Measurements from ENCODE around the gene TNFAIP1. TPM values are rescaled to one million over a fixed set of nuclear protein-coding genes. Genes with fewer than 3 reads are reported as not detected.
A peak's percentile ranks its signal among the peaks of the same experiment; 100 is the strongest.

TNFAIP1 gene
- total and polyA plus RNA-seq, 2 of the 4 experiments (the other 2 are of a cell fraction): 49.1 to 62.9 TPM

DNA sequence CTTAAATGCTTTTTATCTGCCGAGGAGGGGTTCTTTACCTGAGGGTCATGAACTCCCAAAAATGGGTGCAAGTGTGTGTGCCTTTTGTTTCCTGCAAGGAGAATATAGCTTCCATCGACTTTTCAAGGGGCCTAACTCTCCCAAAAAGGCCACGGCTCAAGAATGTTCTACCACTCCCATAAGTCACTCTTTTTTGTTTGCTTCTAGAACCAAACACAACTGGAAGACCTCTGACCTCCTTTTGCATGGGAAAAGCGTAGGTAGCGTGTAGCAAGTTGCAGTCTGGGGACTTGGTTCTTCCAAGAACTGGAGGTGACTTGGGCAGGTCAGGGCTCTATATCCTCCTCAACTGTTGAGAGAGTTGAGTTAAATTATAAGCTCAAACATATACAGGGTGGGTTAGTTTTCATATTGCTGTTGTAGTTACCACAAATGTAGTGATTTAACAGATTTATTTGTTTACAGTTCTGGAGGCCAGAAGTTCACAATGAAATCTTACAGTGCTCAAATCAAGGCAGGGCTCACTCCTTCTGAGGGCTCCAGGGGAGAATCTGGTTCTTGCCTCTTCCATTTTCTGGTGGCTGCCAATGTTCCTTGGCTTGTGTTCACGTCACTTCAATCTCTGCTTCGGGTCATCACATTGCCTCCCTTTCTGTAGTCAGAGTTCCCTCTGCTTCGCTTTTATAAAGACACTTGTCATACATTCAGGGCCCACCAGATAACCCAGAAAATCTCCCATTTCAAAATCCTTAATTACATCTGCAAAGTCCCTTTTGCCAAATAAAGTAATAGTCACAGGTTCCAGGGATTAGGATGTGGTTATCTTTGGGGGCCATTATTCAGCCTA lies 15.1 kb upstream of the TNFAIP1 start:
- ChIA-PET POLR2A (ENCODE audit: unreplicated experiment) (no interaction called here), CTCF (interaction anchor here (0.6 to 1.1 kb wide), 2 partner anchors 9 to 15 kb away, joined by 3 read pairs; partner anchors contain the start of genes IFT20 and TNFAIP1)
- intact Hi-C loops (cut with micrococcal nuclease) (loop anchor here (10.0 kb wide), 1 partner anchor 516 kb away; the partner anchor contains the start of gene NOS2), in situ Hi-C loops (cut with MboI; ENCODE audit: low sequenced_read_pairs) (loop anchor here (10.0 kb wide), 1 partner anchor 276 kb away; the partner anchor contains the start of gene NLK), dilution Hi-C loops (cut with HindIII; ENCODE audit: low sequenced_read_pairs, unreplicated experiment) (no loop called here)
- Histone ChIP-seq H3K27ac (ENCODE audit: insufficient read depth, low read length) (no peak overlapping the region), H2AK5ac (ENCODE audit: low read depth, low read length) (no peak overlapping the region; the same call in 1 of the 2 replicates), H4K20me1 (ENCODE audit: insufficient read depth, low read length) (no peaks in the 10 kb centered on the region), H4K8ac (ENCODE audit: low read depth in 2 of 2, low read length in 2 of 2) (peak overlapping the region in 1 of 2 experiments; percentile 9; a peak in 1 of 4 replicates), H3K9me1 (ENCODE audit: insufficient read depth, low read length) (peaks cover 3% of the 10 kb centered on the region; the same call in 1 of the 2 replicates), H2AFZ (replicated peaks; ENCODE audit: low read length, poor library complexity) (no peak overlapping the region), H3K4me3 (ENCODE audit: insufficient read depth, low read depth, low read length) (no peak overlapping the region), H3K56ac (ENCODE audit: extremely low read depth, insufficient read depth, low read length) (no peak overlapping the region), H3K18ac (ENCODE audit: low read depth, low read length) (no peak overlapping the region), H3K27me3 (ENCODE audit: control insufficient read depth, insufficient read depth, low read length) (no peaks in the 10 kb centered on the region), H2AK9ac (replicated peaks; ENCODE audit: low read depth, low read length, poor library complexity) (no peak overlapping the region), H3K4me2 (ENCODE audit: low read depth, low read length) (peak overlapping the region; percentile 87), H2BK5ac (ENCODE audit: low read depth, low read length, poor library complexity, severe bottlenecking) (no peak overlapping the region), H3K9ac (ENCODE audit: low read depth, low read length) (no peak overlapping the region; the same call in 1 of the 2 replicates), H4K5ac (ENCODE audit: low read depth, low read length) (no peak overlapping the region), H2BK15ac (ENCODE audit: low read depth, low read length) (no peak overlapping the region), H4K91ac (ENCODE audit: insufficient read depth, low read depth, low read length) (no peak overlapping the region), H3K79me1 (ENCODE audit: low read depth in 1 of 2, low read length in 2 of 2) (peaks cover 21 to 22% of the 10 kb centered on the region in 2 experiments; a peak in 3 of 4 replicates), H2BK20ac (ENCODE audit: low read depth, low read length) (no peak overlapping the region), H3K4me1 (ENCODE audit: control insufficient read depth, insufficient read depth, low read length) (peaks cover 4% of the 10 kb centered on the region; the same call in 1 of the 2 replicates), H3K36me3 (ENCODE audit: control insufficient read depth, insufficient read depth, low read length) (no peaks in the 10 kb centered on the region), H3K14ac (replicated peaks; ENCODE audit: low read depth, low read length) (no peak overlapping the region), H2BK120ac (ENCODE audit: low read depth, low read length) (no peak overlapping the region), H3K23ac (ENCODE audit: low read depth, low read length) (no peak overlapping the region), H3K9me3 (ENCODE audit: control insufficient read depth, insufficient read depth, low read length) (no peaks in the 10 kb centered on the region), H3K4ac (ENCODE audit: low read depth, low read length) (no peak overlapping the region)
- no peak for DNase-seq
- ATAC-seq (ENCODE audit: low read depth): no peak
- WGBS, 2 experiments (ENCODE audit: extremely low coverage in 2 of 2, insufficient read length in 1 of 2): no CpG with 5 or more reads among the region's 8 CpGs
- BruUV-seq (replicated peaks): no TSS peak
- TF ChIP-seq MAZ (IDR thresholded peaks at IDR 0.05; ENCODE audit: borderline replicate concordance, low read depth, low read length) (no peak), POLR2A (IDR thresholded peaks at IDR 0.05; ENCODE audit: low read depth, low read length) (no peak), NFE2L2 (IDR thresholded peaks at IDR 0.05; ENCODE audit: low read depth, low read length) (no peak), FOS (IDR thresholded peaks at IDR 0.05; ENCODE audit: low read depth, low read length) (no peak), BHLHE40 (IDR thresholded peaks at IDR 0.05; ENCODE audit: low read depth, low read length) (no peak), CHD1 (IDR thresholded peaks at IDR 0.05; ENCODE audit: low read depth, low read length) (no peak), MAFK (IDR thresholded peaks at IDR 0.05; ENCODE audit: low read depth, low read length) (no peak), RCOR1 (IDR thresholded peaks at IDR 0.05; ENCODE audit: insufficient replicate concordance, low read length) (no peak), SMC3 (IDR thresholded peaks at IDR 0.05; ENCODE audit: low read depth, low read length) (no peak), MXI1 (IDR thresholded peaks at IDR 0.05; ENCODE audit: borderline replicate concordance, low read depth, low read length) (no peak), RAD21 (IDR thresholded peaks at IDR 0.05; ENCODE audit: low read length) (no peak), RFX5 (IDR thresholded peaks at IDR 0.05; ENCODE audit: low read depth, low read length) (no peak), CEBPB (IDR thresholded peaks at IDR 0.05; ENCODE audit: low read depth, low read length) (no peak)
- TF ChIP-seq, protein P1, sequence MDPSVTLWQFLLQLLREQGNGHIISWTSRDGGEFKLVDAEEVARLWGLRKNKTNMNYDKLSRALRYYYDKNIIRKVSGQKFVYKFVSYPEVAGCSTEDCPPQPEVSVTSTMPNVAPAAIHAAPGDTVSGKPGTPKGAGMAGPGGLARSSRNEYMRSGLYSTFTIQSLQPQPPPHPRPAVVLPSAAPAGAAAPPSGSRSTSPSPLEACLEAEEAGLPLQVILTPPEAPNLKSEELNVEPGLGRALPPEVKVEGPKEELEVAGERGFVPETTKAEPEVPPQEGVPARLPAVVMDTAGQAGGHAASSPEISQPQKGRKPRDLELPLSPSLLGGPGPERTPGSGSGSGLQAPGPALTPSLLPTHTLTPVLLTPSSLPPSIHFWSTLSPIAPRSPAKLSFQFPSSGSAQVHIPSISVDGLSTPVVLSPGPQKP (IDR thresholded peaks at IDR 0.05; ENCODE audit: borderline replicate concordance, low read depth, low read length): no peak
- TF ChIP-seq, protein P2, sequence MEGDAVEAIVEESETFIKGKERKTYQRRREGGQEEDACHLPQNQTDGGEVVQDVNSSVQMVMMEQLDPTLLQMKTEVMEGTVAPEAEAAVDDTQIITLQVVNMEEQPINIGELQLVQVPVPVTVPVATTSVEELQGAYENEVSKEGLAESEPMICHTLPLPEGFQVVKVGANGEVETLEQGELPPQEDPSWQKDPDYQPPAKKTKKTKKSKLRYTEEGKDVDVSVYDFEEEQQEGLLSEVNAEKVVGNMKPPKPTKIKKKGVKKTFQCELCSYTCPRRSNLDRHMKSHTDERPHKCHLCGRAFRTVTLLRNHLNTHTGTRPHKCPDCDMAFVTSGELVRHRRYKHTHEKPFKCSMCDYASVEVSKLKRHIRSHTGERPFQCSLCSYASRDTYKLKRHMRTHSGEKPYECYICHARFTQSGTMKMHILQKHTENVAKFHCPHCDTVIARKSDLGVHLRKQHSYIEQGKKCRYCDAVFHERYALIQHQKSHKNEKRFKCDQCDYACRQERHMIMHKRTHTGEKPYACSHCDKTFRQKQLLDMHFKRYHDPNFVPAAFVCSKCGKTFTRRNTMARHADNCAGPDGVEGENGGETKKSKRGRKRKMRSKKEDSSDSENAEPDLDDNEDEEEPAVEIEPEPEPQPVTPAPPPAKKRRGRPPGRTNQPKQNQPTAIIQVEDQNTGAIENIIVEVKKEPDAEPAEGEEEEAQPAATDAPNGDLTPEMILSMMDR (conservative IDR thresholded peaks at IDR 0.05; ENCODE audit: low read depth, low read length): no peak

Data from IMR-90 (cell line).